NB4 (cell line): ENCODE results near the gene SLC35E3.

ENCODE experiments used
- POLR2A ChIP-seq: IDR thresholded peaks from 2 replicates; pipeline ENCODE4 v1.6.1; 2011; ENCODE audit warnings: mild to moderate bottlenecking; ENCODE audit not compliant: insufficient read length; ENCODE audit errors: extremely low read depth
- TF ChIP-seq, protein P1 (sequence below): IDR thresholded peaks from one replicate; pipeline ENCODE4 v1.5.1; 2012; ENCODE audit warnings: low read depth, low read length

DNA sequence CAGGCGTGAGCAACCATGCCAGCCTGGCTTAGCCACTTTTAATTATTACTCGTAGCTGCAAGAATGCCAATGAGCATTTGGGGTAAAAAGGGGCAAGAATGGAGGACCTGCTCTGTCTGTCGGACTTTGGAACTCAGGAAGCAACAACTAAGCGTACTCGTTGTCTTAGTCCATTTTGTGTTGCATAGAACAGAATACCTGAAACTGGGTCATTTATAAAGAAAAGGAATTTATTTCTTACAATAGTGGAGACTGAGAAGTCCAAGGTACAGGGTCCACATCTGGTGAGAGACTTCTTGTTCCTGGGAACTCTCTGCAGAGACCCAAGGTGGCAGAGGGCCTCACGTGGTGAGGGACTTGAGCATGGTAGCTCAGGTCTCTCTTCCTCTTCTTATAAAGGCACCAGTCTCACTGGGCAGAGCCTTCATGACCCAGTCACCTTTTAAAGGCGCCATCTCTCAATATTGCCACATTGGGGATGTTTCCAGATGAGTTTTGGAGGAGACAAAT lies 29.2 kb downstream of the SLC35E3 start:
- TF ChIP-seq, protein P1, sequence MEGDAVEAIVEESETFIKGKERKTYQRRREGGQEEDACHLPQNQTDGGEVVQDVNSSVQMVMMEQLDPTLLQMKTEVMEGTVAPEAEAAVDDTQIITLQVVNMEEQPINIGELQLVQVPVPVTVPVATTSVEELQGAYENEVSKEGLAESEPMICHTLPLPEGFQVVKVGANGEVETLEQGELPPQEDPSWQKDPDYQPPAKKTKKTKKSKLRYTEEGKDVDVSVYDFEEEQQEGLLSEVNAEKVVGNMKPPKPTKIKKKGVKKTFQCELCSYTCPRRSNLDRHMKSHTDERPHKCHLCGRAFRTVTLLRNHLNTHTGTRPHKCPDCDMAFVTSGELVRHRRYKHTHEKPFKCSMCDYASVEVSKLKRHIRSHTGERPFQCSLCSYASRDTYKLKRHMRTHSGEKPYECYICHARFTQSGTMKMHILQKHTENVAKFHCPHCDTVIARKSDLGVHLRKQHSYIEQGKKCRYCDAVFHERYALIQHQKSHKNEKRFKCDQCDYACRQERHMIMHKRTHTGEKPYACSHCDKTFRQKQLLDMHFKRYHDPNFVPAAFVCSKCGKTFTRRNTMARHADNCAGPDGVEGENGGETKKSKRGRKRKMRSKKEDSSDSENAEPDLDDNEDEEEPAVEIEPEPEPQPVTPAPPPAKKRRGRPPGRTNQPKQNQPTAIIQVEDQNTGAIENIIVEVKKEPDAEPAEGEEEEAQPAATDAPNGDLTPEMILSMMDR: no peak
- no peak for TF ChIP-seq POLR2A
